ENCODE measurements around the gene ACOX2.

DNA sequence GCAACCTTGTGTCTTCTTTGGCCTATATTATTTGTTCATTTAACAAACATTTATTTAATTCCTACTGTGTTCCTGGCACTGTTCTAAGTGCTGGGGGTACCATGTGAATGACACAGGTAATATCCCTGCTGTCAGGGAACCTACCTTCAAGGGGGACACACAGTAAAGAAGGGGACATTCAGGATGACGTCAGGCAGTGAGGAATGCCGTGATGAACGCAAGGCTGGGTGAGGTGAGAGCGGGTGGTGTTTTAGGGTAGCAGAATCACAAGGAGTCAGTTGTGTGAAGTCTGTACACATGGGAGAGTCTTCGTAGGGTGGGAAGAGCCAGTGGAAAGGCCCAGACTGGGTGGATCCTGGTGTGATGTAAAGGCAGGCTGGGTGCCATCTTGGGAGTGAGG, 41.9 kb upstream of the ACOX2 start:
- no peak for TF ChIP-seq EZH2phosphoT487 (IDR thresholded peaks at IDR 0.05; ENCODE audit: low read depth)
- TF ChIP-seq, protein P1, sequence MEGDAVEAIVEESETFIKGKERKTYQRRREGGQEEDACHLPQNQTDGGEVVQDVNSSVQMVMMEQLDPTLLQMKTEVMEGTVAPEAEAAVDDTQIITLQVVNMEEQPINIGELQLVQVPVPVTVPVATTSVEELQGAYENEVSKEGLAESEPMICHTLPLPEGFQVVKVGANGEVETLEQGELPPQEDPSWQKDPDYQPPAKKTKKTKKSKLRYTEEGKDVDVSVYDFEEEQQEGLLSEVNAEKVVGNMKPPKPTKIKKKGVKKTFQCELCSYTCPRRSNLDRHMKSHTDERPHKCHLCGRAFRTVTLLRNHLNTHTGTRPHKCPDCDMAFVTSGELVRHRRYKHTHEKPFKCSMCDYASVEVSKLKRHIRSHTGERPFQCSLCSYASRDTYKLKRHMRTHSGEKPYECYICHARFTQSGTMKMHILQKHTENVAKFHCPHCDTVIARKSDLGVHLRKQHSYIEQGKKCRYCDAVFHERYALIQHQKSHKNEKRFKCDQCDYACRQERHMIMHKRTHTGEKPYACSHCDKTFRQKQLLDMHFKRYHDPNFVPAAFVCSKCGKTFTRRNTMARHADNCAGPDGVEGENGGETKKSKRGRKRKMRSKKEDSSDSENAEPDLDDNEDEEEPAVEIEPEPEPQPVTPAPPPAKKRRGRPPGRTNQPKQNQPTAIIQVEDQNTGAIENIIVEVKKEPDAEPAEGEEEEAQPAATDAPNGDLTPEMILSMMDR (IDR thresholded peaks at IDR 0.05; ENCODE audit: low read depth, low read length) = no peak

Data from OCI-LY3 (cell line).